Calu3 (cell line): ENCODE results near the gene GRSF1. TPM values are rescaled to one million over a fixed set of nuclear protein-coding genes. Genes with fewer than 3 reads are reported as not detected.
A peak's percentile ranks its signal among the peaks of the same experiment; 100 is the strongest.
"Not testable (repeated sequence)": the region's sequence is repeated elsewhere in the genome, so short reads cannot be mapped to it uniquely, and the experiment has no call there.

ENCODE experiments used
- BruUV-seq: library from RNA; stranded (reverse); fragments of 400-500 nt; replicated peaks from 2 replicates; lab custom pipeline; 2021; lab: Mats Ljungman, UMichigan
- CTCF ChIA-PET: fragments of 300-600 bp; sonication (Branson Sonifier 250); formaldehyde crosslinking; loops from one replicate; lab custom pipeline; 2022; ENCODE audit warnings: antibody characterized with exemption; lab: Charles Lee
- DNase-seq: peaks from one replicate; pipeline ENCODE4 v3.0.0; 2022
- H3K27ac Mint-ChIP-seq: one replicate; pipeline ENCODE4 v1.8.0; 2022; ENCODE audit warnings: mixed read lengths; ENCODE audit not compliant: unreplicated experiment
- H3K27me3 Mint-ChIP-seq: one replicate; pipeline ENCODE4 v1.8.0; 2022; ENCODE audit warnings: mixed read lengths; ENCODE audit not compliant: unreplicated experiment
- H3K36me3 Mint-ChIP-seq: one replicate; pipeline ENCODE4 v1.8.0; 2022; ENCODE audit warnings: mild to moderate bottlenecking, moderate library complexity, mixed read lengths; ENCODE audit not compliant: insufficient read depth, unreplicated experiment
- H3K4me1 Mint-ChIP-seq: one replicate; pipeline ENCODE4 v1.8.0; 2022; ENCODE audit warnings: mild to moderate bottlenecking, low read depth, mixed read lengths; ENCODE audit not compliant: unreplicated experiment
- H3K4me3 Mint-ChIP-seq: one replicate; pipeline ENCODE4 v1.8.0; 2022; ENCODE audit warnings: mild to moderate bottlenecking, low read depth, moderate library complexity, mixed read lengths; ENCODE audit not compliant: unreplicated experiment
- H3K9me3 Mint-ChIP-seq: one replicate; pipeline ENCODE4 v1.8.0; 2022; ENCODE audit warnings: low read depth, mixed read lengths; ENCODE audit not compliant: unreplicated experiment
- CTCF ChIP-seq: fragments of 200-600 bp; IDR thresholded peaks from one replicate; pipeline ENCODE4 v1.8.0; 2022; ENCODE audit warnings: antibody characterized with exemption; ENCODE audit not compliant: unreplicated experiment
- intact Hi-C: fragments of 100-400 bp; cut with micrococcal nuclease; formaldehyde crosslinking; loops from one replicate; pipeline ENCODE4 v1.10.0; 2022; ENCODE audit not compliant: unreplicated experiment
- total RNA-seq: library from RNA; stranded (reverse); gene quantifications from 2 replicates; pipeline ENCODE4 v1.2.3, GENCODE V29; 2022

GRSF1 gene
- total RNA-seq, 1 experiment from 2014 or later = 68.7 TPM

DNA sequence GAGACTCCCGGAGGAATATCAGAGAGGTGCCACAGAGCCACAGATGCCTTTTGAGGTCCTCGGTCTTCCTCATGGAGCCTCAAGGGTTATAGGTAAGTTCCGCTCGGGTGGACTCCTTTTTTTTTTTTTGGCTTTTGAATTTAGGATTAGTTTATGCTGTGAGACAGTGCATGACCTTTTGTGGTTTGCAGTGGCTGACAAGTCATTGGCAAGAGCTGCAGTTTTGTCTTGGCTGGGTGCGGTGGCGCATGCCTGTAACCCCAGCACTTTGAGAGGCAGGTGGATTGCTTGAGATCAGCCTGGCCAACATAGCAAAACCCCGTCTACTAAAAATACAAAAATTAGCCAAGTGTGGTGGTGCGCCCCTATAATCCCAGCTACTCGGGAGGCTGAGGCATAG is 4.5 kb upstream of the GRSF1 start:
- Mint-ChIP-seq H3K27me3 (no peaks in the 10 kb centered on the region), H3K4me1 (no peaks in the 10 kb centered on the region), H3K36me3 (peaks cover 8% of the 10 kb centered on the region), H3K4me3 (no peak overlapping the region), H3K27ac (no peak overlapping the region), H3K9me3 (no peaks in the 10 kb centered on the region)
- no TSS peak for BruUV-seq
- no peak for DNase-seq
- CTCF ChIA-PET = no interaction called here
- TF ChIP-seq CTCF = no peak
- intact Hi-C loops = no loop called here

DNA sequence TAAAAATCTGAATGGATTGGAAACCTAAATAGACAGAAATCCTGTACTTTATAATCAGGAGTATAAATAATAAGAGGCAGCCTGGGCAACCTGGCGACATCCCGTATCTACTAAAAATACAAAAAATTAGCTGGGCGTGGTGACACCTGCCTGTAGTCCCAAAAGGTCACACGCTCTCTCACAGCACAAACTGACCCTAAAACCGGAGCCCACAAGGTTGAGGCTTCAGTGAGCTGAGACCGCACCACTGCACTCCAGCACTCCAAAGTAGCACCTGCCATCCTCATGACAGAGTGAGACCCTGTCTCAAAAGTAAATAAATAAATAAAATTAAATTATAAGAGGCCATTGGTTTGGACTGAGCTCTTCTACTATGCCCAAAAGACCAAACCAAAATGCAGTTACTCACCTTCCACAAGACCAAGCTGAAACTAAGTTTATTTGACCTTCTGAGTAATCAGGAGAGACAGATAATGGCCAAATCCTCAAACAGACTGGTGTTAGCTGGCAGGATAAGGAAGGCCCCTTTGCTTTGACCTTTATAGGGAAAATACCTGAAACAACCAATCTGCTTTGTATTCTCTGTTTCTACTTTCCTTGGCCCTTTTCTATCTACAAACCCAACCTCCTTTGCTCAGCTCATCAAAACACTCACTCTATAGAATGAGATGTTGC is 3.2 kb upstream of the GRSF1 start:
- no peak for TF ChIP-seq CTCF
- Mint-ChIP-seq H3K36me3 (peaks cover 20% of the 10 kb centered on the region), H3K4me3 (no peak overlapping the region), H3K9me3 (no peaks in the 10 kb centered on the region), H3K27ac (no peak overlapping the region), H3K27me3 (no peaks in the 10 kb centered on the region), H3K4me1 (no peaks in the 10 kb centered on the region)
- BruUV-seq = no TSS peak
- DNase-seq = no peak
- intact Hi-C loops = no loop called here
- CTCF ChIA-PET = interaction anchor here (0.7 to 1.2 kb wide), 2 partner anchors 11 to 151 kb away, joined by 3 to 4 read pairs; partner anchors contain the start of gene DCK

- no peaks in the 10 kb centered on the region for H3K9me3 Mint-ChIP-seq
- H3K4me1 Mint-ChIP-seq = peaks cover 2% of the 10 kb centered on the region
- H3K36me3 Mint-ChIP-seq = peaks cover 29% of the 10 kb centered on the region
- no peak for TF ChIP-seq CTCF
- CTCF ChIA-PET = no interaction called here
- no peak overlapping the region for H3K4me3 Mint-ChIP-seq
- intact Hi-C loops = no loop called here
- no peak for DNase-seq
- no TSS peak for BruUV-seq
- H3K27ac Mint-ChIP-seq = no peak overlapping the region
- H3K27me3 Mint-ChIP-seq = no peaks in the 10 kb centered on the region
These were observed 2.3 kb upstream of the GRSF1 start for GRCh38 chr4:70841951-70842350.

- no peak for TF ChIP-seq CTCF
- H3K4me1 Mint-ChIP-seq = peaks cover 9% of the 10 kb centered on the region
- H3K27me3 Mint-ChIP-seq = no peaks in the 10 kb centered on the region
- peaks cover 36% of the 10 kb centered on the region for H3K36me3 Mint-ChIP-seq
- no TSS peak for BruUV-seq
- no peak for DNase-seq
- no peaks in the 10 kb centered on the region for H3K9me3 Mint-ChIP-seq
- no peak overlapping the region for H3K4me3 Mint-ChIP-seq
- no peak overlapping the region for H3K27ac Mint-ChIP-seq
- intact Hi-C loops = no loop called here
- CTCF ChIA-PET = interaction anchor here (0.6 kb wide), 1 partner anchor 723 kb away, joined by 3 read pairs; no protein-coding TSS in a partner anchor
These were observed 1.5 kb upstream of the GRSF1 start for GRCh38 chr4:70841211-70841610.

DNA sequence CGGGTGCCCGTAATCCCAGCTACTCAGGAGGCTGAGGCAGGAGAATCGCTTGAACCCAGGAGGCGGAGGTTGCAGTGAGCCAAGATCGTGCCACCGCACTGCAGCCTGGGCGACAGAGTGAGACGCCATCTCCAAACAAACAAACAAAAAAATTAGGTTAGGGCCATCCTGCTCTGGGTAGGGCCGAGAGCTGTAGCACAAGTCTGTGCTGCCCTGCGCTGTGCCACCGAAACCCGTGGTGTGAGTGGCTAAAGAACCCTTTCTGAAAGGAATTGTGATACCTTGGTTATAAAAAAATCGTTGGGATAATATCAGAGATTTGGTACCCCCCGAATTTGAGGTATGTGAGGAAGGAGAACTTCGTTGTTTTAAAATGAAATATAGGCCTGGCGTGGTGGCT is 941 bp upstream of the GRSF1 start:
- H3K36me3 Mint-ChIP-seq = peaks cover 41% of the 10 kb centered on the region
- DNase-seq, H3K27me3 Mint-ChIP-seq, BruUV-seq, intact Hi-C loops, H3K4me1 Mint-ChIP-seq, H3K9me3 Mint-ChIP-seq, H3K27ac Mint-ChIP-seq, H3K4me3 Mint-ChIP-seq: not testable (repeated sequence)
- CTCF ChIA-PET = interaction anchor here (0.6 kb wide), 1 partner anchor 724 kb away, joined by 3 read pairs; no protein-coding TSS in a partner anchor

GRCh38 chr4:70840137-70840536 is 447 bp upstream of the GRSF1 start:
- Mint-ChIP-seq H3K36me3 (peaks cover 41% of the 10 kb centered on the region), H3K4me3 (peak overlapping the region; percentile 93)
- H3K9me3 Mint-ChIP-seq, H3K27ac Mint-ChIP-seq, H3K27me3 Mint-ChIP-seq, H3K4me1 Mint-ChIP-seq, BruUV-seq, intact Hi-C loops: not testable (repeated sequence)
- CTCF ChIA-PET = interaction anchor here (0.9 to 1.3 kb wide), 2 partner anchors 56 to 62 kb away, joined by 3 to 11 read pairs; partner anchors contain the start of gene MOB1B
- peak; percentile 54 for DNase-seq
